Activated naive CD4-positive, alpha-beta T cell treated with anti-CD3 and anti-CD28 coated beads, Interleukin-2, amount 50 U/mL, for 72 hours (primary cell): ENCODE results near the gene PDLIM5. TPM values are rescaled to one million over a fixed set of nuclear protein-coding genes. Genes with fewer than 3 reads are reported as not detected.
"Not testable (repeated sequence)": the region's sequence is repeated elsewhere in the genome, so short reads cannot be mapped to it uniquely, and the experiment has no call there.

ENCODE experiments used
- ATAC-seq, 2 donors: fragments of 150-1000 bp; cut with Tn5 transposase; 2 replicates each; pipeline ENCODE4 v1.10.0; 2021; ENCODE audit warnings: mild to moderate bottlenecking in 2 of 2, moderate library complexity in 2 of 2
- DNase-seq, 2 donors: peaks; one replicate each; pipeline ENCODE4 v3.0.0; 2021 to 2022; ENCODE audit warnings: low spot score in 2 of 2
- H3K27ac Mint-ChIP-seq, 2 donors: one replicate each; pipeline ENCODE4 v1.8.0; 2022; ENCODE audit warnings: mild to moderate bottlenecking in 2 of 2, mixed read lengths in 2 of 2
- H3K36me3 Mint-ChIP-seq, 2 donors: one replicate each; pipeline ENCODE4 v1.8.0; 2022; ENCODE audit warnings: mixed read lengths in 2 of 2
- H3K9me3 Mint-ChIP-seq, 2 donors: one replicate each; pipeline ENCODE4 v1.8.0; 2022; ENCODE audit warnings: mixed read lengths in 2 of 2
- total RNA-seq, 2 donors: library from RNA; stranded (reverse); gene quantifications; one replicate each; pipeline ENCODE4 v1.2.3, GENCODE V29; 2022

The PDLIM5 gene
- total RNA-seq, 2 donors from 2014 or later, result 18.6 to 21.8 TPM

GRCh38 chr4:94472056-94472826 lies 20.5 kb downstream of the PDLIM5 start:
- Mint-ChIP-seq H3K9me3 (peaks cover 0 to 20% of the 10 kb centered on the region in 2 donors), H3K36me3 (peaks cover 6 to 14% of the 10 kb centered on the region in 2 donors), H3K27ac (no peak overlapping the region)
- ATAC-seq (no peak), DNase-seq (no peak)

- H3K27ac Mint-ChIP-seq, result no peak overlapping the region
- peaks cover 0 to 14% of the 10 kb centered on the region in 2 donors for H3K9me3 Mint-ChIP-seq
- DNase-seq (no peak), ATAC-seq (no peak)
- peaks cover 0 to 6% of the 10 kb centered on the region in 2 donors for H3K36me3 Mint-ChIP-seq
These were observed 23.3 kb downstream of the PDLIM5 start for GRCh38 chr4:94475050-94475449.

- H3K9me3 Mint-ChIP-seq, result peaks cover 0 to 7% of the 10 kb centered on the region in 2 donors
- no peak overlapping the region for H3K27ac Mint-ChIP-seq
- ATAC-seq (no peak), DNase-seq (no peak)
- peaks cover 0 to 2% of the 10 kb centered on the region in 2 donors for H3K36me3 Mint-ChIP-seq
These were observed 24.1 kb downstream of the PDLIM5 start for GRCh38 chr4:94475794-94476193.

- Mint-ChIP-seq H3K27ac (no peak overlapping the region), H3K9me3 (peaks cover 0 to 5% of the 10 kb centered on the region in 2 donors), H3K36me3 (no peaks in the 10 kb centered on the region)
- DNase-seq (no peak), ATAC-seq (no peak)
These were observed 25.5 kb downstream of the PDLIM5 start for GRCh38 chr4:94477227-94477626.

GRCh38 chr4:94478805-94479204 lies 27.1 kb downstream of the PDLIM5 start:
- not testable (repeated sequence) for H3K36me3 Mint-ChIP-seq, H3K27ac Mint-ChIP-seq

GRCh38 chr4:94479358-94480141 lies 27.8 kb downstream of the PDLIM5 start:
- DNase-seq (no peak), ATAC-seq (no peak)
- Mint-ChIP-seq H3K36me3 (no peaks in the 10 kb centered on the region), H3K27ac (peak overlapping the region in 1 of 2 donors; percentile 81), H3K9me3 (no peaks in the 10 kb centered on the region)

More at GRCh38 chr4:94478805-94479204, 27.1 kb downstream of the PDLIM5 start:
- H3K9me3 Mint-ChIP-seq, DNase-seq, ATAC-seq: not testable (repeated sequence)

GRCh38 chr4:94480362-94480951 lies 28.7 kb downstream of the PDLIM5 start:
- H3K9me3 Mint-ChIP-seq, result no peaks in the 10 kb centered on the region
- H3K36me3 Mint-ChIP-seq, result no peaks in the 10 kb centered on the region
- DNase-seq, result no peak
- H3K27ac Mint-ChIP-seq, result no peak overlapping the region
- no peak for ATAC-seq

GRCh38 chr4:94483895-94484294 lies 32.2 kb downstream of the PDLIM5 start:
- Mint-ChIP-seq H3K36me3 (no peaks in the 10 kb centered on the region), H3K27ac (no peak overlapping the region), H3K9me3 (no peaks in the 10 kb centered on the region)
- ATAC-seq, result no peak
- DNase-seq, result no peak

GRCh38 chr4:94484818-94485217 lies 33.1 kb downstream of the PDLIM5 start:
- DNase-seq (no peak), ATAC-seq (no peak)
- Mint-ChIP-seq H3K9me3 (no peaks in the 10 kb centered on the region), H3K27ac (no peak overlapping the region), H3K36me3 (no peaks in the 10 kb centered on the region)

GRCh38 chr4:94486372-94486801 lies 34.6 kb downstream of the PDLIM5 start:
- H3K27ac Mint-ChIP-seq, result no peak overlapping the region
- ATAC-seq, result no peak
- H3K9me3 Mint-ChIP-seq, result no peaks in the 10 kb centered on the region
- DNase-seq, result no peak
- no peaks in the 10 kb centered on the region for H3K36me3 Mint-ChIP-seq

- Mint-ChIP-seq H3K36me3 (no peaks in the 10 kb centered on the region), H3K27ac (no peak overlapping the region), H3K9me3 (no peaks in the 10 kb centered on the region)
- ATAC-seq (no peak), DNase-seq (no peak)
These were observed 36.9 kb downstream of the PDLIM5 start for GRCh38 chr4:94488670-94489069.

- H3K9me3 Mint-ChIP-seq, result no peaks in the 10 kb centered on the region
- ATAC-seq (no peak), DNase-seq (no peak)
- no peaks in the 10 kb centered on the region for H3K36me3 Mint-ChIP-seq
- no peak overlapping the region for H3K27ac Mint-ChIP-seq
These were observed 37.4 kb downstream of the PDLIM5 start for GRCh38 chr4:94489098-94489497.

- H3K36me3 Mint-ChIP-seq, result no peaks in the 10 kb centered on the region
- ATAC-seq (no peak), DNase-seq (no peak)
- no peak overlapping the region for H3K27ac Mint-ChIP-seq
- no peaks in the 10 kb centered on the region for H3K9me3 Mint-ChIP-seq
These were observed 38.7 kb downstream of the PDLIM5 start for GRCh38 chr4:94490437-94490836.

GRCh38 chr4:94491322-94491721 lies 39.6 kb downstream of the PDLIM5 start:
- no peak for DNase-seq
- no peak overlapping the region for H3K27ac Mint-ChIP-seq
- no peaks in the 10 kb centered on the region for H3K9me3 Mint-ChIP-seq
- no peaks in the 10 kb centered on the region for H3K36me3 Mint-ChIP-seq
- no peak for ATAC-seq

GRCh38 chr4:94495408-94495807 lies 43.7 kb downstream of the PDLIM5 start:
- Mint-ChIP-seq H3K36me3 (no peaks in the 10 kb centered on the region), H3K27ac (no peak overlapping the region)

GRCh38 chr4:94497690-94498089 lies 45.9 kb downstream of the PDLIM5 start:
- ATAC-seq, result no peak
- DNase-seq, result no peak
- Mint-ChIP-seq H3K27ac (no peak overlapping the region), H3K9me3 (no peaks in the 10 kb centered on the region), H3K36me3 (no peaks in the 10 kb centered on the region)

More at GRCh38 chr4:94495408-94495807, 43.7 kb downstream of the PDLIM5 start:
- ATAC-seq (no peak), DNase-seq (no peak)
- no peaks in the 10 kb centered on the region for H3K9me3 Mint-ChIP-seq

GRCh38 chr4:94498502-94498901 lies 46.8 kb downstream of the PDLIM5 start:
- DNase-seq, result no peak
- no peaks in the 10 kb centered on the region for H3K36me3 Mint-ChIP-seq
- ATAC-seq, result no peak
- no peak overlapping the region for H3K27ac Mint-ChIP-seq
- H3K9me3 Mint-ChIP-seq, result no peaks in the 10 kb centered on the region
